Testis (tissue), 3 donors: ENCODE measurements around the gene PI4K2A. TPM values are rescaled to one million over a fixed set of nuclear protein-coding genes. Genes with fewer than 3 reads are reported as not detected.
A peak's percentile ranks its signal among the peaks of the same experiment; 100 is the strongest.

Source experiments
- DNase-seq: peaks from one replicate; pipeline ENCODE4 v3.0.0-alpha.2; 2019
- H3K27ac ChIP-seq, 2 donors: fragments of 200-600 bp; sonication (generic); one replicate each; pipeline ENCODE4 v1.5.1; 2019
- H3K27me3 ChIP-seq: fragments of 200-600 bp; sonication (generic); one replicate; pipeline ENCODE4 v1.5.1; 2019
- H3K36me3 ChIP-seq: fragments of 200-600 bp; sonication (generic); one replicate; pipeline ENCODE4 v1.5.1; 2017; ENCODE audit warnings: low read depth; ENCODE audit errors: missing control alignments
- H3K4me1 ChIP-seq: fragments of 200-600 bp; sonication (generic); one replicate; pipeline ENCODE4 v1.5.1; 2019
- H3K4me3 ChIP-seq, 2 donors: fragments of 200-600 bp; sonication (generic); one replicate each; pipeline ENCODE4 v1.5.1; 2017 to 2019
- H3K9me3 ChIP-seq: fragments of 200-600 bp; sonication (generic); one replicate; pipeline ENCODE4 v1.5.1; 2017
- CTCF ChIP-seq, 3 experiments: fragments of 450-650 bp in 2 of 3; fragments of 200-600 bp in 1 of 3; sonication (generic) in 1 of 3; IDR thresholded peaks; one replicate each; pipeline ENCODE4 v1.5.1; 2016 to 2019; ENCODE audit warnings: antibody characterized with exemption in 3 of 3, mild to moderate bottlenecking in 2 of 3, moderate library complexity in 1 of 3
- POLR2A ChIP-seq: fragments of 450-650 bp; IDR thresholded peaks from one replicate; pipeline ENCODE4 v1.6.1; 2017; ENCODE audit warnings: antibody characterized with exemption, mild to moderate bottlenecking, moderate library complexity
- WGBS, 2 donors: methylation state at CpG; one replicate each; pipeline ENCODE4 v1.1.5; 2018; 5-methylcytosine and 5-hydroxymethylcytosine counted together
- intact Hi-C: fragments of 100-400 bp; cut with DNase I; formaldehyde crosslinking; loops from one replicate; pipeline ENCODE4 v1.15.1; 2023; ENCODE audit warnings: low total_unique reads
- polyA plus RNA-seq: library from polyadenylated mRNA; stranded (reverse); fragments of 350-450 nt; fragmentation: Illumina TruSeq; extraction: RNeasy Lipid Tissue Mini Kit (QIAGEN cat#74804); gene quantifications from one replicate; pipeline ENCODE4 v1.2.3, GENCODE V29; 2014; ENCODE audit warnings: low read depth, low replicate concordance; ENCODE audit not compliant: insufficient read depth
- total RNA-seq, 2 donors: library from RNA; depleted of rRNA; stranded (reverse); fragments of >200 nt; gene quantifications; one replicate each; pipeline ENCODE4 v1.2.3, GENCODE V29; 2016

PI4K2A gene
- total and polyA plus RNA-seq, 3 donors from 2014 or later, result 24.2 to 31.0 (median 27.4) TPM

GRCh38 chr10:97666992-97667391, 26.5 kb downstream of the PI4K2A start:
- WGBS, 2 donors, result 96 to 97% methylated on average over 7 of the region's 7 CpGs
- intact Hi-C loops, result no loop called here
- Histone ChIP-seq H3K27ac (no peak overlapping the region), H3K4me3 (no peak overlapping the region), H3K36me3 (no peaks in the 10 kb centered on the region), H3K9me3 (no peaks in the 10 kb centered on the region), H3K27me3 (no peaks in the 10 kb centered on the region), H3K4me1 (no peaks in the 10 kb centered on the region)
- TF ChIP-seq POLR2A, result no peak
- TF ChIP-seq CTCF (IDR thresholded peaks at IDR 0.05), result no peak
- DNase-seq, result no peak

GRCh38 chr10:97667463-97667862, 27.0 kb downstream of the PI4K2A start:
- intact Hi-C loops, result no loop called here
- H3K4me3 ChIP-seq, result no peak overlapping the region
- DNase-seq, result no peak
- no peaks in the 10 kb centered on the region for H3K9me3 ChIP-seq
- no peak overlapping the region for H3K27ac ChIP-seq
- H3K27me3 ChIP-seq, result no peaks in the 10 kb centered on the region
- H3K4me1 ChIP-seq, result no peaks in the 10 kb centered on the region
- 82 to 86% methylated on average over 6 of the region's 6 CpGs for WGBS, 2 donors
- TF ChIP-seq POLR2A, result no peak
- TF ChIP-seq CTCF (IDR thresholded peaks at IDR 0.05), result no peak
- no peaks in the 10 kb centered on the region for H3K36me3 ChIP-seq

- TF ChIP-seq CTCF (IDR thresholded peaks at IDR 0.05) (no peak), POLR2A (no peak)
- Histone ChIP-seq H3K27ac (no peak overlapping the region), H3K9me3 (no peaks in the 10 kb centered on the region), H3K4me1 (peaks cover 13% of the 10 kb centered on the region), H3K4me3 (no peak overlapping the region), H3K27me3 (no peaks in the 10 kb centered on the region), H3K36me3 (no peaks in the 10 kb centered on the region)
- 70 to 93% methylated on average over 1 of the region's 1 CpG for WGBS, 2 donors
- DNase-seq, result no peak
- intact Hi-C loops, result no loop called here
Observed at GRCh38 chr10:97669571-97669970, 29.1 kb downstream of the PI4K2A start.

- intact Hi-C loops, result no loop called here
- peak overlapping the region; percentile 77 to 86 for H3K27ac ChIP-seq
Observed at GRCh38 chr10:97673736-97674525, 33.5 kb downstream of the PI4K2A start.

More at GRCh38 chr10:97673736-97674525, 33.5 kb downstream of the PI4K2A start:
- Histone ChIP-seq H3K36me3 (no peaks in the 10 kb centered on the region), H3K4me3 (no peak overlapping the region), H3K27me3 (no peaks in the 10 kb centered on the region), H3K4me1 (peaks cover 25% of the 10 kb centered on the region), H3K9me3 (no peaks in the 10 kb centered on the region)
- no peak for TF ChIP-seq CTCF (IDR thresholded peaks at IDR 0.05)
- TF ChIP-seq POLR2A, result no peak
- WGBS, 2 donors, result 28 to 35% methylated on average over 7 to 8 of the region's 8 CpGs
- peak; percentile 86 for DNase-seq
